GM12878 (cell line): Measurements from ENCODE around the gene ZDHHC18. TPM values are rescaled to one million over a fixed set of nuclear protein-coding genes. Genes with fewer than 3 reads are reported as not detected.

ENCODE experiments used
- CBX5 ChIP-seq: sonication (generic); IDR thresholded peaks from 2 replicates; pipeline ENCODE4 v1.6.1; 2016; ENCODE audit warnings: low read depth, moderate library complexity, mild to moderate bottlenecking, inconsistent platforms
- DPF2 ChIP-seq: fragments of 450-650 bp; IDR thresholded peaks from 2 replicates; pipeline ENCODE4 v1.6.1; 2017; ENCODE audit warnings: mild to moderate bottlenecking
- ESRRA ChIP-seq: IDR thresholded peaks from 2 replicates; pipeline ENCODE4 v1.6.1; 2012; ENCODE audit warnings: mild to moderate bottlenecking, low read length, improper control_type of control experiment
- ETV6 ChIP-seq, 2 experiments: fragments of 450-650 bp in 1 of 2; IDR thresholded peaks in 1 of 2; conservative IDR thresholded peaks in 1 of 2; 2 replicates each; pipeline ENCODE4 v1.6.1; 2014; ENCODE audit warnings: antibody characterized with exemption in 1 of 2, borderline replicate concordance in 1 of 2, low read depth in 1 of 2, mild to moderate bottlenecking in 1 of 2, moderate library complexity in 1 of 2
- FOXM1 ChIP-seq: IDR thresholded peaks from 2 replicates; pipeline ENCODE4 v1.6.1; 2012; ENCODE audit warnings: low read depth, mild to moderate bottlenecking, inconsistent platforms, low read length, moderate library complexity
- GATAD2B ChIP-seq: fragments of 450-650 bp; conservative IDR thresholded peaks from 2 replicates; pipeline ENCODE4 v1.6.1; 2017; ENCODE audit warnings: low read depth, mild to moderate bottlenecking, moderate library complexity
- IKZF1 ChIP-seq: fragments of 450-650 bp; conservative IDR thresholded peaks from 2 replicates; pipeline ENCODE4 v1.6.1; 2017; ENCODE audit warnings: antibody characterized with exemption, mild to moderate bottlenecking
- IRF4 ChIP-seq: IDR thresholded peaks from 2 replicates; pipeline ENCODE4 v1.6.1; 2011; ENCODE audit warnings: low read depth, low read length
- MYC ChIP-seq: IDR thresholded peaks from 2 replicates; pipeline ENCODE4 v1.6.1; 2011; ENCODE audit warnings: mild to moderate bottlenecking, low read length, moderate library complexity, inconsistent platforms; ENCODE audit not compliant: insufficient read depth, insufficient replicate concordance, insufficient read length, severe bottlenecking
- NFXL1 ChIP-seq: fragments of 450-650 bp; IDR thresholded peaks from 2 replicates; pipeline ENCODE4 v1.6.1; 2017; ENCODE audit warnings: antibody characterized with exemption, mild to moderate bottlenecking, borderline replicate concordance
- PAX5 ChIP-seq: IDR thresholded peaks from 2 replicates; pipeline ENCODE4 v1.6.1; 2011; ENCODE audit warnings: low read depth, low read length, borderline replicate concordance
- POLR2AphosphoS2 ChIP-seq: IDR thresholded peaks from 2 replicates; pipeline ENCODE4 v1.6.1; 2011; ENCODE audit warnings: low read depth, mild to moderate bottlenecking, low read length, improper control_type of control experiment, moderate library complexity
- RB1 ChIP-seq: fragments of 450-650 bp; formaldehyde crosslinking; IDR thresholded peaks from 2 replicates; pipeline ENCODE4 v1.6.1; 2017; ENCODE audit warnings: mild to moderate bottlenecking, borderline replicate concordance
- RCOR1 ChIP-seq: conservative IDR thresholded peaks from 2 replicates; pipeline ENCODE4 v1.6.1; 2012; ENCODE audit warnings: low read depth, low read length, improper control_type of control experiment
- RELA ChIP-seq: fragments of 450-650 bp; IDR thresholded peaks from 2 replicates; pipeline ENCODE4 v1.8.0; 2014; ENCODE audit warnings: borderline replicate concordance; ENCODE audit not compliant: partially characterized antibody
- SMAD1 ChIP-seq: fragments of 450-650 bp; IDR thresholded peaks from 2 replicates; pipeline ENCODE4 v1.6.1; 2018; ENCODE audit warnings: mild to moderate bottlenecking, low read depth; ENCODE audit not compliant: partially characterized antibody
- SP1 ChIP-seq: IDR thresholded peaks from one replicate; pipeline ENCODE4 v1.6.1; 2011; ENCODE audit warnings: low read depth, low read length
- SPI1 ChIP-seq: IDR thresholded peaks from 2 replicates; pipeline ENCODE4 v1.6.1; 2011; ENCODE audit warnings: low read depth, mild to moderate bottlenecking, low read length, moderate library complexity, borderline replicate concordance; ENCODE audit not compliant: insufficient read depth
- TAF1 ChIP-seq: IDR thresholded peaks from 2 replicates; pipeline ENCODE4 v1.6.1; 2011; ENCODE audit warnings: mild to moderate bottlenecking, low read depth, low read length, borderline replicate concordance
- TARDBP ChIP-seq: IDR thresholded peaks from 2 replicates; pipeline ENCODE4 v1.6.1; 2016; ENCODE audit warnings: borderline replicate concordance
- TBL1XR1 ChIP-seq: IDR thresholded peaks from 2 replicates; pipeline ENCODE4 v1.6.1; 2012; ENCODE audit warnings: low read depth, low read length, improper control_type of control experiment
- WRNIP1 ChIP-seq: IDR thresholded peaks from 2 replicates; pipeline ENCODE4 v1.6.1; 2011; ENCODE audit warnings: low read depth, low read length, improper control_type of control experiment, borderline replicate concordance
- YBX1 ChIP-seq: fragments of 450-650 bp; IDR thresholded peaks from 2 replicates; pipeline ENCODE4 v1.6.1; 2016; ENCODE audit warnings: antibody characterized with exemption
- ZBED1 ChIP-seq: IDR thresholded peaks from 2 replicates; pipeline ENCODE4 v1.6.1; 2016; ENCODE audit warnings: borderline replicate concordance
- ZBTB33 ChIP-seq: fragments of 450-650 bp; IDR thresholded peaks from 2 replicates; pipeline ENCODE4 v1.6.1; 2017; ENCODE audit warnings: mild to moderate bottlenecking
- polyA plus RNA-seq, 11 experiments: library from polyadenylated mRNA; depleted of rRNA in 4 of 11; unstranded in 6 of 11; stranded (reverse) in 5 of 11; fragments of >200 nt; fragmentation: Nextera tagmentation in 4 of 11; fragmentation: Illumina TruSeq in 1 of 11; extraction: Ambion mirVana in 4 of 11; extraction: Trizol in 1 of 11; gene quantifications; 1 replicate in 1 of 11; 2 replicates in 10 of 11; pipeline versions ENCODE4 v1.2.1 to v1.2.3, GENCODE V29; 2011 to 2016; ENCODE audit warnings: inconsistent platforms in 2 of 11, missing spikeins in 2 of 11, low read depth in 1 of 11
- total RNA-seq, 4 experiments: library from RNA; depleted of rRNA in 3 of 4; stranded (reverse); fragments of >200 nt in 3 of 4; fragmentation: Illumina TruSeq in 1 of 4; extraction: Trizol in 1 of 4; gene quantifications; 2 replicates each; pipeline versions ENCODE4 v1.2.1 to v1.2.3, GENCODE V29; 2013 to 2021
- TF ChIP-seq, protein P1 (sequence below): IDR thresholded peaks from 2 replicates; pipeline ENCODE4 v1.6.1; 2011; ENCODE audit warnings: borderline replicate concordance, low read depth, mild to moderate bottlenecking, moderate library complexity, low read length; ENCODE audit not compliant: insufficient read depth, poor library complexity, severe bottlenecking

ZDHHC18 gene
- total and polyA plus RNA-seq, 10 of the 15 experiments (the other 5 are each of a cell fraction or from before 2014, with no cell fraction given): 0.40 to 81.2 (median 21.3) TPM

- TF ChIP-seq, protein P1, sequence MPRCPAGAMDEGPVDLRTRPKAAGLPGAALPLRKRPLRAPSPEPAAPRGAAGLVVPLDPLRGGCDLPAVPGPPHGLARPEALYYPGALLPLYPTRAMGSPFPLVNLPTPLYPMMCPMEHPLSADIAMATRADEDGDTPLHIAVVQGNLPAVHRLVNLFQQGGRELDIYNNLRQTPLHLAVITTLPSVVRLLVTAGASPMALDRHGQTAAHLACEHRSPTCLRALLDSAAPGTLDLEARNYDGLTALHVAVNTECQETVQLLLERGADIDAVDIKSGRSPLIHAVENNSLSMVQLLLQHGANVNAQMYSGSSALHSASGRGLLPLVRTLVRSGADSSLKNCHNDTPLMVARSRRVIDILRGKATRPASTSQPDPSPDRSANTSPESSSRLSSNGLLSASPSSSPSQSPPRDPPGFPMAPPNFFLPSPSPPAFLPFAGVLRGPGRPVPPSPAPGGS: no peak
- TF ChIP-seq MYC (no peak), DPF2 (peak; percentile 25; the same call in 1 of the 2 replicates), SPI1 (no peak), RCOR1 (no peak), NFXL1 (no peak), ETV6 (conservative IDR thresholded peaks at IDR 0.05 in 1 of 2, IDR thresholded peaks at IDR 0.05 in 1 of 2; ENCODE audit: borderline replicate concordance in 1 of 2, low read depth in 1 of 2) (no peak), WRNIP1 (no peak), YBX1 (no peak), IKZF1 (peak; percentile 79), TARDBP (no peak), TAF1 (peak; percentile 48; the same call in 1 of the 2 replicates), ESRRA (0 out of 2 replicates have a peak, but pooled peaks have one; percentile 26), SP1 (no peak), IRF4 (0 out of 2 replicates have a peak, but pooled peaks have one; percentile 50), GATAD2B (no peak), RELA (peak; percentile 10), FOXM1 (peak; percentile 69; the same call in 1 of the 2 replicates), ZBTB33 (no peak), CBX5 (no peak), ZBED1 (no peak), SMAD1 (no peak), POLR2AphosphoS2 (no peak), PAX5 (no peak), RB1 (no peak), TBL1XR1 (no peak)
Observed at GRCh38 chr1:26788836-26789611, 37.5 kb upstream of the ZDHHC18 start (continued).
